Keratinocyte (primary cell): ENCODE results near the gene CUX1. TPM values are rescaled to one million over a fixed set of nuclear protein-coding genes. Genes with fewer than 3 reads are reported as not detected.

Experiments
- DNase-seq: peaks from one replicate; pipeline ENCODE4 v3.0.0-alpha.2; 2011; ENCODE audit warnings: low read depth, missing footprints, low spot score
- FAIRE-seq: peaks from 2 replicates; lab custom pipeline; 2011; peaks lifted over from hg19 to GRCh38; lab: Jason Lieb, UNC
- H2AFZ ChIP-seq: 2 replicates; pipeline ENCODE4 v1.6.0; 2012; ENCODE audit warnings: low read length, control low read depth, inconsistent platforms; ENCODE audit not compliant: control insufficient read depth
- H3K27ac ChIP-seq: 2 replicates; pipeline ENCODE4 v1.5.1; 2011; ENCODE audit warnings: low read length; ENCODE audit not compliant: control insufficient read depth, insufficient read depth
- H3K27me3 ChIP-seq: 3 replicates; pipeline ENCODE4 v1.6.0; 2011; ENCODE audit warnings: low read length; ENCODE audit not compliant: control insufficient read depth, insufficient read depth; ENCODE audit errors: extremely low read depth
- H3K36me3 ChIP-seq, 2 experiments: 2 replicates in 1 of 2; 3 replicates in 1 of 2; pipeline ENCODE4 v1.5.1; 2011; ENCODE audit warnings: low read length in 2 of 2, mild to moderate bottlenecking in 1 of 2; ENCODE audit not compliant: control insufficient read depth in 2 of 2, insufficient read depth in 2 of 2; ENCODE audit errors: extremely low read depth in 1 of 2
- H3K4me1 ChIP-seq: 3 replicates; pipeline ENCODE4 v1.5.1; 2011; ENCODE audit warnings: low read length; ENCODE audit not compliant: control insufficient read depth, insufficient read depth; ENCODE audit errors: extremely low read depth
- H3K4me2 ChIP-seq: 3 replicates; pipeline ENCODE4 v1.6.0; 2011; ENCODE audit warnings: low read depth, low read length; ENCODE audit not compliant: control insufficient read depth, insufficient read depth; ENCODE audit errors: extremely low read depth
- H3K4me3 ChIP-seq, 3 experiments: fragments of 200-600 bp in 1 of 3; sonication (generic) in 1 of 3; 2 replicates in 2 of 3; 3 replicates in 1 of 3; pipeline ENCODE4 v1.5.1; 2011 to 2016; ENCODE audit warnings: low read length in 3 of 3, mild to moderate bottlenecking in 3 of 3, control low read depth in 2 of 3, inconsistent platforms in 1 of 3, low read depth in 1 of 3, mixed read lengths in 1 of 3, mixed run types in 1 of 3, moderate library complexity in 1 of 3; ENCODE audit not compliant: control insufficient read depth in 2 of 3, insufficient read depth in 2 of 3; ENCODE audit errors: extremely low read depth in 1 of 3
- H3K79me2 ChIP-seq: 2 replicates; pipeline ENCODE4 v1.6.0; 2012; ENCODE audit warnings: low read length; ENCODE audit not compliant: control insufficient read depth, insufficient read depth
- H3K9ac ChIP-seq: 3 replicates; pipeline ENCODE4 v1.6.0; 2011; ENCODE audit warnings: low read length; ENCODE audit not compliant: control insufficient read depth, insufficient read depth; ENCODE audit errors: extremely low read depth
- H3K9me1 ChIP-seq: 3 replicates; pipeline ENCODE4 v1.6.0; 2011; ENCODE audit warnings: low read length; ENCODE audit not compliant: control insufficient read depth, insufficient read depth; ENCODE audit errors: extremely low read depth
- H3K9me3 ChIP-seq: 2 replicates; pipeline ENCODE4 v1.5.1; 2012; ENCODE audit warnings: low read depth, low read length; ENCODE audit not compliant: control insufficient read depth
- H4K20me1 ChIP-seq: 3 replicates; pipeline ENCODE4 v1.6.0; 2011; ENCODE audit warnings: low read length; ENCODE audit not compliant: control insufficient read depth, insufficient read depth; ENCODE audit errors: extremely low read depth
- CTCF ChIP-seq, 3 experiments: IDR thresholded peaks in 1 of 3; conservative IDR thresholded peaks in 1 of 3; optimal IDR thresholded peaks in 1 of 3; 2 replicates in 2 of 3; 3 replicates in 1 of 3; pipeline versions ENCODE3 to v1.5.1; 2011; ENCODE audit warnings: low read length in 3 of 3, mild to moderate bottlenecking in 3 of 3, moderate library complexity in 2 of 3, control low read depth in 1 of 3, inconsistent platforms in 1 of 3; ENCODE audit not compliant: insufficient read depth in 2 of 3; ENCODE audit errors: extremely low read depth in 1 of 3
- EZH2 ChIP-seq: IDR thresholded peaks from one replicate; pipeline ENCODE4 v1.6.1; 2012; ENCODE audit warnings: inconsistent platforms, mild to moderate bottlenecking, low read length, moderate library complexity
- dilution Hi-C: fragments of 300-500 bp; cut with MboI; formaldehyde crosslinking; loops from one replicate; pipeline ENCODE4 v1.7.0; 2020; ENCODE audit warnings: low sequenced_read_pairs; ENCODE audit not compliant: extremely low pct_ligation_motif_present
- polyA plus RNA-seq, 5 experiments: library from polyadenylated mRNA; depleted of rRNA in 3 of 5; stranded (reverse) in 3 of 5; stranded (forward) in 1 of 5; unstranded in 1 of 5; fragments of >200 nt; gene quantifications; 1 replicate in 1 of 5; 2 replicates in 3 of 5; 3 replicates in 1 of 5; pipeline versions ENCODE4 v1.2.1 to v1.2.3, GENCODE V29; 2011 to 2012; ENCODE audit warnings: missing spikeins in 2 of 5, low read depth in 1 of 5, low replicate concordance in 1 of 5

Gene CUX1
- polyA plus RNA-seq, 1 donor (not counting 4 experiments of a cell fraction or from before 2014, with no cell fraction given) = 18.3 TPM

- FAIRE-seq (no peak), DNase-seq (no peak)
- Histone ChIP-seq H3K27me3 (no peaks in the 10 kb centered on the region), H3K79me2 (no peaks in the 10 kb centered on the region), H4K20me1 (no peaks in the 10 kb centered on the region), H3K4me3 (no peak overlapping the region), H3K36me3 (no peaks in the 10 kb centered on the region), H3K9me3 (peaks cover 3% of the 10 kb centered on the region), H3K9ac (no peak overlapping the region), H3K4me2 (no peak overlapping the region), H2AFZ (no peak overlapping the region), H3K27ac (no peak overlapping the region), H3K4me1 (peaks cover 3% of the 10 kb centered on the region), H3K9me1 (no peaks in the 10 kb centered on the region)
- dilution Hi-C loops = no loop called here
- TF ChIP-seq CTCF (optimal IDR thresholded peaks at IDR 0.05 in 1 of 3, IDR thresholded peaks at IDR 0.05 in 1 of 3, conservative IDR thresholded peaks at IDR 0.05 in 1 of 3; ENCODE audit: extremely low read depth in 1 of 3, insufficient read depth in 2 of 3, low read length in 3 of 3) (no peak), EZH2 (no peak)
Observed at GRCh38 chr7:102082693-102083368, 265.4 kb downstream of the CUX1 start.

- Histone ChIP-seq H3K27me3 (no peaks in the 10 kb centered on the region), H3K4me2 (no peak overlapping the region), H2AFZ (no peak overlapping the region), H3K9me1 (no peaks in the 10 kb centered on the region), H3K79me2 (no peaks in the 10 kb centered on the region), H3K9ac (no peak overlapping the region), H4K20me1 (no peaks in the 10 kb centered on the region), H3K9me3 (peaks cover 3% of the 10 kb centered on the region), H3K4me1 (peaks cover 3% of the 10 kb centered on the region), H3K36me3 (no peaks in the 10 kb centered on the region), H3K4me3 (no peak overlapping the region), H3K27ac (no peak overlapping the region)
- dilution Hi-C loops = no loop called here
- no peak for DNase-seq
- no peak for FAIRE-seq
- no peak for TF ChIP-seq EZH2
- no peak for TF ChIP-seq CTCF (optimal IDR thresholded peaks at IDR 0.05 in 1 of 3, IDR thresholded peaks at IDR 0.05 in 1 of 3, conservative IDR thresholded peaks at IDR 0.05 in 1 of 3; ENCODE audit: extremely low read depth in 1 of 3, insufficient read depth in 2 of 3, low read length in 3 of 3)
Observed at GRCh38 chr7:102085218-102085772, 267.9 kb downstream of the CUX1 start.
